PC-3 (cell line): Measurements from ENCODE around the gene EEIG2. TPM values are rescaled to one million over a fixed set of nuclear protein-coding genes. Genes with fewer than 3 reads are reported as not detected.
"Not testable (repeated sequence)": the region's sequence is repeated elsewhere in the genome, so short reads cannot be mapped to it uniquely, and the experiment has no call there.

Experiments used
- ATAC-seq: fragments of 200-7000 bp; cut with Tn5 transposase; 2 replicates; pipeline ENCODE4 v1.9.1; 2020; ENCODE audit warnings: mild to moderate bottlenecking, moderate library complexity
- BruUV-seq: library from RNA; stranded (reverse); fragments of 400-500 nt; replicated peaks from 2 replicates; lab custom pipeline; 2021; lab: Mats Ljungman, UMichigan
- CTCF ChIA-PET: fragments of 300-600 bp; sonication (Branson Sonifier 250); formaldehyde crosslinking; loops from one replicate; lab custom pipeline; 2022; ENCODE audit warnings: antibody characterized with exemption; lab: Charles Lee
- POLR2A ChIA-PET: fragments of 300-600 bp; sonication (Branson Sonifier 250); formaldehyde crosslinking; loops from one replicate; lab custom pipeline; 2022; ENCODE audit warnings: antibody characterized with exemption; ENCODE audit not compliant: unreplicated experiment; lab: Charles Lee
- DNase-seq: peaks from one replicate; pipeline ENCODE4 v3.0.0-alpha.2; 2015
- H2AFZ ChIP-seq: fragments of 300-600 bp; sonication (generic); 2 replicates; pipeline ENCODE4 v1.6.0; 2016; ENCODE audit warnings: antibody characterized with exemption, low read length
- H3F3A ChIP-seq: fragments of 300-600 bp; sonication (generic); one replicate; pipeline ENCODE4 v1.6.0; 2017; ENCODE audit warnings: antibody characterized with exemption, low read length, control low read depth, mild to moderate bottlenecking; ENCODE audit not compliant: unreplicated experiment
- H3K27ac ChIP-seq: fragments of 300-600 bp; sonication (generic); 2 replicates; pipeline ENCODE4 v1.5.1; 2016; ENCODE audit warnings: mild to moderate bottlenecking, low read length
- H3K27me3 ChIP-seq: fragments of 300-600 bp; sonication (generic); 2 replicates; pipeline ENCODE4 v1.6.1; 2016; ENCODE audit warnings: low read length, mixed read lengths
- H3K36me3 ChIP-seq: fragments of 300-600 bp; sonication (generic); 2 replicates; pipeline ENCODE4 v1.6.1; 2016; ENCODE audit warnings: low read depth, mixed run types, low read length, mixed read lengths
- H3K4me1 ChIP-seq: fragments of 300-600 bp; sonication (generic); 2 replicates; pipeline ENCODE4 v1.5.1; 2016; ENCODE audit warnings: low read length; ENCODE audit not compliant: insufficient read depth
- H3K4me2 ChIP-seq: fragments of 300-600 bp; sonication (generic); 2 replicates; pipeline ENCODE4 v1.6.0; 2016; ENCODE audit warnings: low read length
- H3K4me3 ChIP-seq: fragments of 300-600 bp; sonication (generic); 2 replicates; pipeline ENCODE4 v1.5.1; 2016; ENCODE audit warnings: mild to moderate bottlenecking, low read length, mixed read lengths
- H3K79me2 ChIP-seq: fragments of 300-600 bp; sonication (generic); 2 replicates; pipeline ENCODE4 v1.6.1; 2017; ENCODE audit warnings: low read length, mixed read lengths
- H3K9ac ChIP-seq: fragments of 300-600 bp; sonication (generic); 2 replicates; pipeline ENCODE4 v1.6.0; 2016; ENCODE audit warnings: mild to moderate bottlenecking, low read length
- H3K9me2 ChIP-seq: fragments of 300-600 bp; sonication (generic); replicated peaks from 2 replicates; pipeline ENCODE4 v1.6.1; 2016; ENCODE audit warnings: mixed run types, low read length, mixed read lengths
- H3K9me3 ChIP-seq: fragments of 300-600 bp; sonication (generic); 2 replicates; pipeline ENCODE4 v1.6.1; 2016; ENCODE audit warnings: low read length, mixed read lengths
- H4K20me1 ChIP-seq: fragments of 300-600 bp; sonication (generic); 2 replicates; pipeline ENCODE4 v1.6.1; 2016; ENCODE audit warnings: low read length, mixed read lengths
- EZH2 ChIP-seq: fragments of 300-600 bp; sonication (generic); IDR thresholded peaks from one replicate; pipeline ENCODE4 v1.6.1; 2017; ENCODE audit warnings: antibody characterized with exemption, mild to moderate bottlenecking, low read length; ENCODE audit not compliant: unreplicated experiment
- EZH2phosphoT487 ChIP-seq: fragments of 300-600 bp; sonication (generic); IDR thresholded peaks from 2 replicates; pipeline ENCODE4 v1.6.1; 2018; ENCODE audit warnings: mild to moderate bottlenecking, antibody characterized with exemption, low read length, borderline replicate concordance
- intact Hi-C: fragments of 100-400 bp; cut with micrococcal nuclease; formaldehyde crosslinking; loops from 2 replicates; pipeline ENCODE4 v1.9.0; 2023
- total RNA-seq: library from RNA; depleted of rRNA; stranded (reverse); fragments of >200 nt; gene quantifications from 2 replicates; pipeline ENCODE4 v1.2.3, GENCODE V29; 2014
- TF ChIP-seq, protein P1 (sequence below): fragments of 300-600 bp; sonication (generic); conservative IDR thresholded peaks from 2 replicates; pipeline ENCODE4 v1.5.1; 2017; ENCODE audit warnings: antibody characterized with exemption, low read depth, mild to moderate bottlenecking, low read length

EEIG2 gene
- total RNA-seq, 1 experiment from 2014 or later: 6.2 TPM

DNA sequence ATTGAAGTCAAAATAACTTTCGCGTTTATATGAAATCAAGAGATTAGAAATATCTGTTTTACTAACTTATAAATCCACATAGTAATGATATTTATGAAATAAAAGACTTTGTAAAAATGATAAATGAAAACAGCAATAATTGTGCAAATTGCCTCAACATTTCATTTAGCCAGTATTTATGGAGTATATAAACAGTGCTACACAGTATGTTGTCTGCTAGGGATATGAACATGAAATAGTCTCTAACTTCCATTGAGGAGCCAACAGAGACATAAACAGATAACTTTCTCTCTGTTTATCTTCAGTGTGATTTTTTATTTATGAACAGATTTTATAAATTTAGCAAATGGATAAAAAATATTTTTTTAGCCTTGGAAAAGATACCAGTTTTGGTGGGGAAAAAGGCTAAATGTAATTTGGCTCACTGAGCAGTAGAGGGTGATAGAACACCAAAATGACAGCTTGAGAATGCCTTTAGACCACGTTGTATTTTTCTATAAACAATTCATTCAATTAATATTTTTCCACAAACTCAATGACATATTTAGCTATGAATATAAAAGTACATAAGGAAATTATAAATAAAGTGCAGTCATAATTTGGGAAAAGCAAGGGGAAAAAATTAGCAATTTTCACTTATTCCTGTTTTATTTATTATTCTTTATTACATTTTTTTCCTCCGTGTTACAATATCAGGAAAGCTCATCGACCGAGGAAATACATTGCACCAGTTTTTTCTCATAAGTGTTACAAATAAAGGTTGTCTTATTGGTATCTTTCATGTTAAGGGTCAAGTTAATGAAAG, 47.5 kb upstream of the EEIG2 start:
- Histone ChIP-seq H3K9ac (no peak overlapping the region), H2AFZ (no peak overlapping the region), H3K27me3 (no peaks in the 10 kb centered on the region), H3K27ac (no peak overlapping the region), H4K20me1 (no peaks in the 10 kb centered on the region), H3K9me2 (no peaks in the 10 kb centered on the region), H3K36me3 (no peaks in the 10 kb centered on the region; the same call in 1 of the 2 replicates), H3K4me1 (no peaks in the 10 kb centered on the region), H3K9me3 (no peaks in the 10 kb centered on the region), H3K4me2 (0 out of 2 replicates have a peak overlapping the region, but pooled peaks have one; percentile 11), H3F3A (no peaks in the 10 kb centered on the region), H3K4me3 (no peak overlapping the region), H3K79me2 (no peaks in the 10 kb centered on the region)
- ChIA-PET CTCF (interaction anchor here (0.5 to 2.3 kb wide), 6 partner anchors 48 to 364 kb away, joined by 3 to 27 read pairs (median 4); partner anchors contain the start of genes EEIG2 and GPSM2), POLR2A (no interaction called here)
- ATAC-seq (peak; percentile 54), DNase-seq (peak; percentile 61)
- TF ChIP-seq EZH2phosphoT487 (no peak), EZH2 (no peak)
- TF ChIP-seq, protein P1, sequence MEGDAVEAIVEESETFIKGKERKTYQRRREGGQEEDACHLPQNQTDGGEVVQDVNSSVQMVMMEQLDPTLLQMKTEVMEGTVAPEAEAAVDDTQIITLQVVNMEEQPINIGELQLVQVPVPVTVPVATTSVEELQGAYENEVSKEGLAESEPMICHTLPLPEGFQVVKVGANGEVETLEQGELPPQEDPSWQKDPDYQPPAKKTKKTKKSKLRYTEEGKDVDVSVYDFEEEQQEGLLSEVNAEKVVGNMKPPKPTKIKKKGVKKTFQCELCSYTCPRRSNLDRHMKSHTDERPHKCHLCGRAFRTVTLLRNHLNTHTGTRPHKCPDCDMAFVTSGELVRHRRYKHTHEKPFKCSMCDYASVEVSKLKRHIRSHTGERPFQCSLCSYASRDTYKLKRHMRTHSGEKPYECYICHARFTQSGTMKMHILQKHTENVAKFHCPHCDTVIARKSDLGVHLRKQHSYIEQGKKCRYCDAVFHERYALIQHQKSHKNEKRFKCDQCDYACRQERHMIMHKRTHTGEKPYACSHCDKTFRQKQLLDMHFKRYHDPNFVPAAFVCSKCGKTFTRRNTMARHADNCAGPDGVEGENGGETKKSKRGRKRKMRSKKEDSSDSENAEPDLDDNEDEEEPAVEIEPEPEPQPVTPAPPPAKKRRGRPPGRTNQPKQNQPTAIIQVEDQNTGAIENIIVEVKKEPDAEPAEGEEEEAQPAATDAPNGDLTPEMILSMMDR: peak; percentile 91
- intact Hi-C loops: loop anchor here (1.0 kb wide), 2 partner anchors 49 to 131 kb away; no protein-coding TSS in a partner anchor
- BruUV-seq: no TSS peak

DNA sequence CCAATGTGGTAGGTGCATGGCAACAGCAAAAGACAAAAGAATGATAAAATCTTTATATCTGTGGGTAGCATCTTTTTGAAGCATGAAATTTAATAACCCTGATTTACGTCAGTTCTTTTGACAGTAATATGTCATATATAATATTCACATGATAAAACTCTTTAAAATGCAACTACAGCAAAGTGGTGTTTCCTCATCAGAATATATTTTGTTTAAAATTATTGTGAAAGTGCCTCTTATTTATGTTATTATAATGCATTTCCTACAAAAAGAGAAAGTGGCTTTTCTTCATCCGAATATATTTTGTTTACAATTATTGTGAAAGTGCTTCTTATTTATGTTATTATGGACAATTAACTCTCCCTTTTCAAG, 46.9 kb upstream of the EEIG2 start:
- no peaks in the 10 kb centered on the region for H3K9me2 ChIP-seq
- ChIA-PET POLR2A (no interaction called here), CTCF (interaction anchor here (0.6 to 2.3 kb wide), 5 partner anchors 48 to 364 kb away, joined by 3 to 27 read pairs (median 4); partner anchors contain the start of genes EEIG2 and GPSM2)
- H3K36me3 ChIP-seq: no peaks in the 10 kb centered on the region; the same call in 1 of the 2 replicates
- intact Hi-C loops: no loop called here
- no peaks in the 10 kb centered on the region for H3K27me3 ChIP-seq
- no peak overlapping the region for H3K4me3 ChIP-seq
- no peaks in the 10 kb centered on the region for H4K20me1 ChIP-seq
- ATAC-seq (no peak), DNase-seq (no peak)
- H3K9me3 ChIP-seq: no peaks in the 10 kb centered on the region
- H3K4me1 ChIP-seq: no peaks in the 10 kb centered on the region
- no peak overlapping the region for H2AFZ ChIP-seq
- no peak overlapping the region for H3K9ac ChIP-seq
- no peaks in the 10 kb centered on the region for H3K79me2 ChIP-seq
- TF ChIP-seq, protein P1: no peak
- TF ChIP-seq EZH2phosphoT487 (no peak), EZH2 (no peak)
- H3K4me2 ChIP-seq: 0 out of 2 replicates have a peak overlapping the region, but pooled peaks have one; percentile 11
- H3K27ac ChIP-seq: no peak overlapping the region
- BruUV-seq: no TSS peak
- no peaks in the 10 kb centered on the region for H3F3A ChIP-seq

DNA sequence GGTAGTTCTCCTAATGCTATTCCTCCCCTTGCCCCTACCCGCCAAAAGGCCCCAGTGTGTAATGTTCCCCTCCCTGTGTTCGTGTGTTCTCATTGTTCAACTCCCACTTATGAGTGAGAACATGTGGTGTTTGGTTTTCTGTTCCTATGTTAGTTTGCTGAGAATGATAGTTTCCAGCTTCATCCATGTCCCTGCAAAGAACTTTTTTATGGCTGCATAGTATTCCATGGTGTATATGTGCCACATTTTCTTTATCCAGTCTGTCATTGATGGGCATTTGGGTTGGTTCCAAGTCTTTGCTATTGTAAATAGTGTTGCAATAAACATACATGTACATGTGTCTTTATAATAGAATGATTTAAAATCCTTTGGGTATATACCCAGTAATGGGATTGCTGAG, 46.0 kb upstream of the EEIG2 start:
- POLR2A ChIA-PET, BruUV-seq, H3K9me2 ChIP-seq, intact Hi-C loops, H3K27ac ChIP-seq, H3K4me3 ChIP-seq, CTCF ChIA-PET, H4K20me1 ChIP-seq, H3K4me1 ChIP-seq, H3F3A ChIP-seq, H3K9me3 ChIP-seq, H3K9ac ChIP-seq, DNase-seq, H2AFZ ChIP-seq, H3K79me2 ChIP-seq, H3K4me2 ChIP-seq, H3K27me3 ChIP-seq, H3K36me3 ChIP-seq, ATAC-seq: not testable (repeated sequence)

DNA sequence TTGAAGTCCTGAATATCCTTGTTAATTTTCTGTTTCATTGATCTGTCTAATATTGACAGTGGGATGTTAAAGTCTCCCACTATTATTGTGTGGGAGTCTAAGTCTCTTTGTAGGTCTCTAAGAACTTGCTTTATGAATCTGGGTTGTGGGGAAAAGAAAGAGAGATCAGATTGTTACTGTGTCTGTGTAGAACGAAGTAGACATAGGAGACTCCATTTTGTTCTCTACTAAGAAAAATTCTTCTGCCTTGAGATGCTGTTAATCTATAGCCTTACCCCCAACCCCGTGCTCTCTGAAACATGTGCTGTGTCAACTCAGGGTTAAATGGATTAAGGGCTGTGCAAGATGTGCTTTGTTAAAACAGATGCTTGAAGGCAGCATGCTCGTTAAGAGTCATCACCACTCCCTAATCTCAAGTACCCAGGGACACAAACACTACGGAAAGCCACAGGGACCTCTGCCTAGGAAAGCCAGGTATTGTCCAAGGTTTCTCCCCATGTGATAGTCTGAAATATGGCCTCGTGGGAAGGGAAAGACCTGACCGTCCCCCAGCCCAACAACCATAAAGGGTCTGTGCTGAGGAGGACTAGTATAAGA, 42.5 kb upstream of the EEIG2 start:
- H3K4me1 ChIP-seq, ATAC-seq, H2AFZ ChIP-seq, H4K20me1 ChIP-seq, H3K9me2 ChIP-seq, H3K36me3 ChIP-seq, H3K79me2 ChIP-seq, DNase-seq, H3K9ac ChIP-seq, BruUV-seq, CTCF ChIA-PET, H3K27ac ChIP-seq, H3K4me2 ChIP-seq, H3K4me3 ChIP-seq, intact Hi-C loops, H3F3A ChIP-seq, POLR2A ChIA-PET, H3K9me3 ChIP-seq: not testable (repeated sequence)
- peaks cover 22% of the 10 kb centered on the region for H3K27me3 ChIP-seq
